Left lung (tissue), 10 donors: Measurements from ENCODE around the gene YDJC. TPM values are rescaled to one million over a fixed set of nuclear protein-coding genes. Genes with fewer than 3 reads are reported as not detected.
"Not testable (repeated sequence)": the region's sequence is repeated elsewhere in the genome, so short reads cannot be mapped to it uniquely, and the experiment has no call there.

Source experiments
- ATAC-seq: fragments of 200-7000 bp; cut with Tn5 transposase; one replicate; pipeline ENCODE4 v1.9.1; 2020; ENCODE audit warnings: moderate library complexity
- DNase-seq, 4 donors: peaks; one replicate each; pipeline ENCODE4 v3.0.0-alpha.2; 2013 to 2020
- H3K27ac ChIP-seq, 2 donors: fragments of 200-600 bp; sonication (generic) in 1 of 2; one replicate each; pipeline versions ENCODE4 v1.5.0 to v1.8.0; 2020 to 2021
- H3K27me3 ChIP-seq, 2 donors: fragments of 200-600 bp; sonication (generic) in 1 of 2; one replicate each; pipeline versions ENCODE4 v1.5.0 to v1.8.0; 2020 to 2021
- H3K36me3 ChIP-seq, 2 donors: fragments of 200-600 bp; sonication (generic) in 1 of 2; one replicate each; pipeline versions ENCODE4 v1.5.0 to v1.8.0; 2020 to 2021
- H3K4me1 ChIP-seq, 2 donors: fragments of 200-600 bp; one replicate each; pipeline ENCODE4 v1.8.0; 2021
- H3K4me3 ChIP-seq, 2 donors: fragments of 200-600 bp; sonication (generic) in 1 of 2; one replicate each; pipeline versions ENCODE4 v1.5.0 to v1.8.0; 2020 to 2021; ENCODE audit warnings: mild to moderate bottlenecking in 1 of 2
- H3K9me3 ChIP-seq, 2 donors: fragments of 200-600 bp; sonication (generic) in 1 of 2; one replicate each; pipeline versions ENCODE4 v1.5.0 to v1.8.0; 2020 to 2021
- intact Hi-C, 2 donors: fragments of 100-400 bp; cut with DNase I; formaldehyde crosslinking; loops; one replicate each; pipeline versions ENCODE4 v1.11.2 to v1.14.2; 2022
- polyA plus RNA-seq, 6 donors: library from polyadenylated mRNA; unstranded; fragments of 120-200 nt; gene quantifications; one replicate each; pipeline ENCODE4 v1.2.1, GENCODE V29; 2013; ENCODE audit not compliant: insufficient read length in 6 of 6
- total RNA-seq, 2 donors: library from RNA; stranded (reverse); fragmentation: NEBNext Ultra II Directional; extraction: Animal tissue kit (Norgen Biotek cat#: 25700); gene quantifications; one replicate each; pipeline ENCODE4 v1.2.1, GENCODE V29; 2021
- TF ChIP-seq, protein P1 (sequence below), 2 donors: fragments of 200-600 bp; sonication (generic) in 1 of 2; IDR thresholded peaks; one replicate each; pipeline versions ENCODE4 v1.5.0 to v1.8.0; 2021; ENCODE audit warnings: antibody characterized with exemption in 2 of 2
- donor health status: DM: no; HTN: yes; CAD: no.
- donor health status: DM: no; HTN: no; CAD: no.

The YDJC gene
- total and polyA plus RNA-seq, 8 donors = 6.2 to 17.2 (median 10.6) TPM

DNA sequence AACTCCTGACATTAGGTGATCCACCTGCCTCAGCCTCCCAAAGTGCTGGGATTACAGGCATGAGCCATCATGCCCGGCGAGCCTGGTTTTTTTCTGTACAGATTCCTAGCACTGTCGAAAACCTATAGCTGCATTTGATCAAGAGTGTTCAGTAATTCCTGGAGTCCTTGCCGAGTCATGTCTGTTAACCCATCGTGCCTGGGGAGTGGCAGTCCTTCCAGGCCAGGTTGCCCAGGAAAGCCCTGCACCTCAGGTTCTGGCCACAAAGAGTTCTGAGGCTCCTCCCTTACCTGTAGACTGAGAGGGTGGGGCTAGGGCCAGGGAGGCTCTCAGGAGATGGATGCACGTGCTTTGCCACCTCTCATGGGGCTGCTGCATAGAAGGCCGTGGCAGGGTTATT lies 17.0 kb downstream of the YDJC start:
- intact Hi-C loops = no loop called here
- peaks cover 0 to 6% of the 10 kb centered on the region in 2 donors for H3K4me1 ChIP-seq
- no peak overlapping the region for H3K4me3 ChIP-seq
- no peaks in the 10 kb centered on the region for H3K9me3 ChIP-seq
- peak; percentile 40 for ATAC-seq
- TF ChIP-seq, protein P1, sequence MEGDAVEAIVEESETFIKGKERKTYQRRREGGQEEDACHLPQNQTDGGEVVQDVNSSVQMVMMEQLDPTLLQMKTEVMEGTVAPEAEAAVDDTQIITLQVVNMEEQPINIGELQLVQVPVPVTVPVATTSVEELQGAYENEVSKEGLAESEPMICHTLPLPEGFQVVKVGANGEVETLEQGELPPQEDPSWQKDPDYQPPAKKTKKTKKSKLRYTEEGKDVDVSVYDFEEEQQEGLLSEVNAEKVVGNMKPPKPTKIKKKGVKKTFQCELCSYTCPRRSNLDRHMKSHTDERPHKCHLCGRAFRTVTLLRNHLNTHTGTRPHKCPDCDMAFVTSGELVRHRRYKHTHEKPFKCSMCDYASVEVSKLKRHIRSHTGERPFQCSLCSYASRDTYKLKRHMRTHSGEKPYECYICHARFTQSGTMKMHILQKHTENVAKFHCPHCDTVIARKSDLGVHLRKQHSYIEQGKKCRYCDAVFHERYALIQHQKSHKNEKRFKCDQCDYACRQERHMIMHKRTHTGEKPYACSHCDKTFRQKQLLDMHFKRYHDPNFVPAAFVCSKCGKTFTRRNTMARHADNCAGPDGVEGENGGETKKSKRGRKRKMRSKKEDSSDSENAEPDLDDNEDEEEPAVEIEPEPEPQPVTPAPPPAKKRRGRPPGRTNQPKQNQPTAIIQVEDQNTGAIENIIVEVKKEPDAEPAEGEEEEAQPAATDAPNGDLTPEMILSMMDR (IDR thresholded peaks at IDR 0.05) = no peak
- H3K36me3 ChIP-seq = peaks cover 0 to 59% of the 10 kb centered on the region in 2 donors
- H3K27me3 ChIP-seq = no peaks in the 10 kb centered on the region
- DNase-seq = no peak
- no peak overlapping the region for H3K27ac ChIP-seq

DNA sequence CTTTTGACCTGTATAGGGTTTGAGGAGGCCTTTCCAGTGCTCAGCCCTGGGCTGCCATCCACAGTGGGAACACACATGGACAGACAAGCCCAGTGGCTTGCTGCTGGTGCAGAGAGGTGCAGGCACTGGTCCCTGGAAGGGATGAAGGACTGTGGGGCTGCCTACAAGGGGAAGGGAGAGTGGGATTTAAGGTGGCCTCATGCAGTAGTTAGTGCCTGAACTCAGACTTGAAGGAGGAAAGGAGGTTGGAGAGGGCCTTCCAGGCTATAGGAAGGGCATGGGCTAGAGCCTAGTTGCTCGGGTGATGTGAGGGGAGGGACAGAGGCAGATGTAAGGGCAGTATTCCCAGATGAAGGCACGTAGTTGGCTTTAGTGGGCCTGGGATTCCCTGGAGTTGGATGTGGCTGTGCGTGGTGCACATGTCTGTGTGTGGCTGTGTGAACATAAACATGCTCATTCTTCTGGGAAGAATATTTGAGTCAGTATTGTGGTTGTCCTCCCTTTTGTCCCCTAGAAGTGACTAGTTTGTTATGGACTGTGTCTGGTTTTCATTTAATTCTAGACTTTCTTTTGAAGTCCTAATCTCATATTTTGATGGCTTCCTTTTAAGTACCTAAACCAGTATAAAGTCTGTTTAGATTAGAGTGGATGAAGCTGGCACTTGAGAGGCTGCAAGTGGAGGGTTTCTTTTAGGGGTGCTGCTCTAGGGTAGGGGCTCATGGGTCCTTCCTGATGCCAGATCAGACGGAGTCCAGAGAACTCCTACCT lies 18.4 kb downstream of the YDJC start:
- no peaks in the 10 kb centered on the region for H3K27me3 ChIP-seq
- H3K9me3 ChIP-seq = no peaks in the 10 kb centered on the region
- ATAC-seq (no peak), DNase-seq (no peak)
- H3K27ac ChIP-seq = no peak overlapping the region
- H3K4me3 ChIP-seq = no peak overlapping the region
- H3K36me3 ChIP-seq = peaks cover 0 to 58% of the 10 kb centered on the region in 2 donors
- TF ChIP-seq, protein P1 (IDR thresholded peaks at IDR 0.05) = no peak
- intact Hi-C loops = no loop called here
- peaks cover 0 to 20% of the 10 kb centered on the region in 2 donors for H3K4me1 ChIP-seq

- peaks cover 0 to 40% of the 10 kb centered on the region in 2 donors for H3K36me3 ChIP-seq
- H3K27me3 ChIP-seq, H3K27ac ChIP-seq, DNase-seq, H3K9me3 ChIP-seq, H3K4me3 ChIP-seq, ATAC-seq, intact Hi-C loops: not testable (repeated sequence)
- H3K4me1 ChIP-seq = peaks cover 0 to 33% of the 10 kb centered on the region in 2 donors
Observed at GRCh38 chr22:21609556-21610157, 20.2 kb downstream of the YDJC start.

DNA sequence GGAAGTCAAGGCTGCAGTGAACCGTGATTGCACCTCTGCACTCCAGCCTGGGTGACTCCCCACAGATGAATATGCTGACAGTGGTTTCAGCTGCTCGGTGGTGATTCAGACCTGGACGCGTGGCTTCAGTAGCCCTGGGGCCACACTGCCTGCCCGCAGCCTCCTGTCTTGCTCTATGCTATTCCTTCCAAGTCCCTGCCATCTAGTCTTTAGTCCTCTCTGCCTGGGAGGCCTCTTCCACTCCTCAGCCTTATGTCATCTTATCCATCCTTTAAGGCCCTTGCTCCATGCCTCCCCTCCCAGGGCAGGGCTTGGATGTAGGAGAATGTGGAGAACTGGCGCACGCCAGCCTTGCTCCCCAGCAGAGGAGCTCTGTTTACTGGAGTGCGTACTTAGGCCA lies 23.0 kb downstream of the YDJC start:
- Histone ChIP-seq H3K4me1 (peaks cover 0 to 45% of the 10 kb centered on the region in 2 donors), H3K9me3 (no peaks in the 10 kb centered on the region), H3K27ac (no peak overlapping the region), H3K36me3 (peaks cover 0 to 18% of the 10 kb centered on the region in 2 donors), H3K4me3 (no peak overlapping the region), H3K27me3 (no peaks in the 10 kb centered on the region)
- intact Hi-C loops = no loop called here
- DNase-seq (no peak), ATAC-seq (no peak)
- TF ChIP-seq, protein P1 (IDR thresholded peaks at IDR 0.05) = no peak

GRCh38 chr22:21605887-21606564 lies 23.8 kb downstream of the YDJC start:
- H3K36me3 ChIP-seq = peaks cover 0 to 11% of the 10 kb centered on the region in 2 donors
- TF ChIP-seq, protein P1 (IDR thresholded peaks at IDR 0.05) = no peak
- no peak overlapping the region for H3K4me3 ChIP-seq
- no peak overlapping the region for H3K27ac ChIP-seq
- no peaks in the 10 kb centered on the region for H3K9me3 ChIP-seq
- no peaks in the 10 kb centered on the region for H3K27me3 ChIP-seq
- ATAC-seq (no peak), DNase-seq (no peak)
- intact Hi-C loops = no loop called here
- peaks cover 0 to 45% of the 10 kb centered on the region in 2 donors for H3K4me1 ChIP-seq
